GM19372 (cell line): Measurements from ENCODE around the gene DEFB113.

ENCODE experiments used
- ATAC-seq: cut with Tn5 transposase; IDR thresholded peaks from one replicate; pipeline ENCODE4 v1.9.1; 2021; ENCODE audit warnings: mild to moderate bottlenecking, low read depth, moderate library complexity; ENCODE audit not compliant: unreplicated experiment

DEFB113 gene

GRCh38 chr6:49937811-49938210 lies 31.6 kb downstream of the DEFB113 start:
- ATAC-seq: no peak

- no peak for ATAC-seq
Measured at GRCh38 chr6:49937017-49937416, 32.4 kb downstream of the DEFB113 start.

GRCh38 chr6:49935387-49935786 lies 34.0 kb downstream of the DEFB113 start:
- no peak for ATAC-seq

- ATAC-seq: no peak
Measured at GRCh38 chr6:49934770-49935169, 34.7 kb downstream of the DEFB113 start.

GRCh38 chr6:49933526-49933925 lies 35.9 kb downstream of the DEFB113 start:
- ATAC-seq: no peak

- ATAC-seq: no peak
Measured at GRCh38 chr6:49929340-49929739, 40.1 kb downstream of the DEFB113 start.

GRCh38 chr6:49923826-49924225 lies 45.6 kb downstream of the DEFB113 start:
- ATAC-seq: no peak

GRCh38 chr6:49919935-49920644 lies 49.3 kb downstream of the DEFB113 start:
- ATAC-seq: no peak

- no peak for ATAC-seq
Measured at GRCh38 chr6:49919261-49919660, 50.2 kb downstream of the DEFB113 start.

- ATAC-seq: no peak
Measured at GRCh38 chr6:49918787-49919186, 50.6 kb downstream of the DEFB113 start.
